ENCODE data around the gene BRD1.

DNA sequence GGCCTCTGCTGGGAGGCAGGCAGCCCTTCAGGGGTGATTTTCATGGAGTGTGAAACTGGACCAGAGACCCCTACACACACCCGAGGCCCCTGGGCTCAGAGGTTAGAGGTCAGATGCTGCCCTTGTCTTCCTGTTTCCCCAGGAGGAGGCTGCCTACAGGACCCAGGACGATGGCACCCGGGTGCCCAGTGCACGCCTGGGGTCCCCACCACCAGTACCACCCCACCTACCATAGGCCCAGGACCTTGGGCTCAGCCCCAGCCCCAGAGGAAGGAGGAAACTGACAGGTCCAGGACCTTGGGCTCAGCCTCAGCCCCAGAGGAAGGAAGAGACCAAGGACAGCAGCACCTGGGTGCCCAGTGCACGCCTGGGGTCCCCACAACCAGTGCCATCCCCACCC lies 79.2 kb downstream of the BRD1 start:
- TF ChIP-seq CTCF (IDR thresholded peaks at IDR 0.05) (no peak), POLR2A (IDR thresholded peaks at IDR 0.05) (no peak), EP300 (IDR thresholded peaks at IDR 0.05) (no peak)
